Colonic mucosa (tissue), 4 donors: ENCODE data around the gene DISC1. TPM values are rescaled to one million over a fixed set of nuclear protein-coding genes. Genes with fewer than 3 reads are reported as not detected.

ENCODE experiments used
- DNase-seq: peaks from one replicate; pipeline ENCODE4 v3.0.0-alpha.2; 2020
- H3K27ac ChIP-seq: fragments of 200-600 bp; one replicate; pipeline ENCODE4 v1.8.0; 2021
- H3K27me3 ChIP-seq: fragments of 200-600 bp; one replicate; pipeline ENCODE4 v1.8.0; 2021
- H3K36me3 ChIP-seq: fragments of 200-600 bp; one replicate; pipeline ENCODE4 v1.8.0; 2021
- H3K4me1 ChIP-seq: fragments of 200-600 bp; one replicate; pipeline ENCODE4 v1.8.0; 2021; ENCODE audit warnings: mild to moderate bottlenecking
- H3K4me3 ChIP-seq: fragments of 200-600 bp; one replicate; pipeline ENCODE4 v1.8.0; 2021
- H3K9ac ChIP-seq, 2 donors: one replicate each; pipeline ENCODE4 v1.7.0; 2013; ENCODE audit warnings: control low read depth in 2 of 2, low read depth in 2 of 2, low read length in 2 of 2
- H3K9me3 ChIP-seq: fragments of 200-600 bp; one replicate; pipeline ENCODE4 v1.8.0; 2021
- CTCF ChIP-seq: fragments of 200-600 bp; IDR thresholded peaks from one replicate; pipeline ENCODE4 v1.8.0; 2022; ENCODE audit warnings: antibody characterized with exemption, mild to moderate bottlenecking
- intact Hi-C: fragments of 100-400 bp; cut with DNase I; formaldehyde crosslinking; loops from one replicate; pipeline ENCODE4 v1.14.1; 2022
- total RNA-seq, 2 donors: library from RNA; stranded (reverse); fragmentation: NEBNext Ultra II Directional in 1 of 2; extraction: Animal tissue kit (Norgen Biotek cat#: 25700) in 1 of 2; gene quantifications; one replicate each; pipeline ENCODE4 v1.2.1, GENCODE V29; 2021
- donor health status: healthy.
- donor health status: DM: no; HTN: no; CAD: no.
- donor health status: DM: no; HTN: no; CAD: no.

Gene DISC1
- total RNA-seq, 2 donors from 2014 or later = 3.4 to 5.3 TPM

- no peak for TF ChIP-seq CTCF
- DNase-seq = no peak
- H3K4me1 ChIP-seq = no peaks in the 10 kb centered on the region
- H3K9me3 ChIP-seq = no peaks in the 10 kb centered on the region
- H3K4me3 ChIP-seq = no peak overlapping the region
- no peaks in the 10 kb centered on the region for H3K36me3 ChIP-seq
- H3K27me3 ChIP-seq = no peaks in the 10 kb centered on the region
- intact Hi-C loops = no loop called here
- H3K27ac ChIP-seq = no peak overlapping the region
- H3K9ac ChIP-seq = no peak overlapping the region
These were observed 404.6 kb downstream of the DISC1 start for GRCh38 chr1:232031156-232031555.

- no peak for TF ChIP-seq CTCF
- Histone ChIP-seq H3K9ac (no peak overlapping the region), H3K4me1 (no peaks in the 10 kb centered on the region), H3K9me3 (no peaks in the 10 kb centered on the region), H3K27me3 (no peaks in the 10 kb centered on the region), H3K4me3 (no peak overlapping the region), H3K36me3 (no peaks in the 10 kb centered on the region), H3K27ac (no peak overlapping the region)
- DNase-seq = no peak
- intact Hi-C loops = no loop called here
These were observed 406.7 kb downstream of the DISC1 start for GRCh38 chr1:232033285-232033684.

- Histone ChIP-seq H3K36me3 (no peaks in the 10 kb centered on the region), H3K9ac (no peak overlapping the region), H3K4me3 (no peak overlapping the region), H3K4me1 (no peaks in the 10 kb centered on the region), H3K27ac (no peak overlapping the region), H3K9me3 (no peaks in the 10 kb centered on the region), H3K27me3 (no peaks in the 10 kb centered on the region)
- TF ChIP-seq CTCF = no peak
- intact Hi-C loops = no loop called here
- no peak for DNase-seq
These were observed 408.0 kb downstream of the DISC1 start for GRCh38 chr1:232034556-232034955.

DNA sequence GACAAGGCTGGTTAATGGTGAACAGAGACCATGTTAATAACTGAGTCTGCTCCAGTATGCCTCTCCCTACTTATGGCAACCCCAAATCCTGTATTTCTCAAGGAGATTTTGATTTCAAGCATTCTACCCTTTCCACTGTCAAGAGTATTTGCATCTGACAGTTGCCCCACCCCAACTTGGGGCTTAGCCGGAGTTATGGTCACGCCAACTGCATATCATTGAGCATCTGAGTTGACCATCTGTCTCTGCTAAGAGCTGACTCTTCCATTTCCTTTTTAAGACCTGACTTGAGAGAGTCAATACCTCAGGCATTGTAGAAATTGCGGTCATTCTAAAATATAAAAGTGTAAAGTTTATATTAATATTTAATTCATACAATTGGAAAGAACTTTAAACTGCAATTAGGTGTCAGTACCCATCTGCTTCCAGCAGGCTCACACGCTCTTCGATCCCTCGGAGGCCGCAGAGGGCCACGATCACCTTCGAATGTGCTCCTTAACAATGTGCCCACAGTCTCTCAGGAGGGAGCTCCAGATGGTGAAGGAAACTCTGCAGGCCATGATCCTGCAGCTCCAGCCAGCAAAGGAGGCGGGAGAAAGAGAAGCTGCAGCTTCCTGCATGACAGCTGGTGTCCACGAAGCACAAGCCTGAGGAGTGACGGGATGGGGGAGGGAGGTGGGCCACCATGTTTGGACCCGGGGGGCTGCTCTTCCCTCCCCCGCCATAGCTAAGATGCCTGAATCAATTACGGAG is 409.8 kb downstream of the DISC1 start:
- Histone ChIP-seq H3K9ac (no peak overlapping the region), H3K27ac (no peak overlapping the region), H3K4me1 (no peaks in the 10 kb centered on the region), H3K27me3 (no peaks in the 10 kb centered on the region), H3K36me3 (no peaks in the 10 kb centered on the region), H3K4me3 (no peak overlapping the region), H3K9me3 (no peaks in the 10 kb centered on the region)
- intact Hi-C loops = no loop called here
- TF ChIP-seq CTCF = no peak
- no peak for DNase-seq

DNA sequence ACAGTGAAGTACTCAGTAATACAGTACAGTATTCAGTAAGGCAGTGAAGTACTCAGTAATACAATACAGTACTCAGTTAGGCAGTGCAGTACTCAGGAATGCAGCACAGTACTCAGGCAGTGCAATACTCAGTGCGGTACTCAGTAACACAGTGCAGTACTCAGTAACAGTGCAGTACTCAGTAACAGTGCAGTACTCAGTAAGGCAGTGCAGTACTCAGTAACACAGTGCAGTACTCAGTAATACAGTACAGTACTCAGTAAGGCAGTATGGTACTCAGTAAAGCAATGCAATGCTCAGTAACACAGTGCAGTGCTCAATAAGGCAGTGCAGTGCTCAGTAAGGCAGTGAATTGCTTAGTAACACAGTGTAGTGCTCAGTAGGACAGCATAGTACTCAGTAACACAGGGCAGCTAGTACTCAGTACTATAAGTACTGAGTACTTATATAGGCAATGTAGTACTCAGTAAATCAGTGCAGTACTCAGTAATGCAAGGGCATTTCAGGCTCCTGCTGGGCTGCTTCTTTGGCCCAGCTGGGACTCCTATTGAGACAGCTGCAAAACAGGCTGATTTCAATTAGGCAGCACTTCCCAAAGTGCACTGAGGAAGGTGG is 411.3 kb downstream of the DISC1 start:
- intact Hi-C loops = no loop called here
- Histone ChIP-seq H3K27ac (no peak overlapping the region), H3K4me3 (no peak overlapping the region), H3K9me3 (no peaks in the 10 kb centered on the region), H3K9ac (no peak overlapping the region), H3K36me3 (no peaks in the 10 kb centered on the region), H3K27me3 (no peaks in the 10 kb centered on the region), H3K4me1 (no peaks in the 10 kb centered on the region)
- no peak for TF ChIP-seq CTCF
- DNase-seq = no peak
